DND-41 (cell line): ENCODE results near the gene DLG2.
"Not testable (repeated sequence)": the region's sequence is repeated elsewhere in the genome, so short reads cannot be mapped to it uniquely, and the experiment has no call there.

ENCODE experiments used
- ATAC-seq: fragments of 200-7000 bp; cut with Tn5 transposase; 3 replicates; pipeline ENCODE4 v1.9.1; 2021; ENCODE audit warnings: low read depth; ENCODE audit not compliant: insufficient read depth
- DNase-seq: peaks from one replicate; pipeline ENCODE4 v3.0.0-alpha.2; 2020
- H2AFZ ChIP-seq: 2 replicates; pipeline ENCODE4 v1.6.0; 2012; ENCODE audit warnings: low read depth, low read length
- H3K27ac ChIP-seq: 2 replicates; pipeline ENCODE4 v1.5.1; 2012; ENCODE audit warnings: low read length, inconsistent platforms
- H3K27me3 ChIP-seq: fragments of 200-600 bp; sonication (generic); 2 replicates; pipeline ENCODE4 v1.6.0; 2012; ENCODE audit warnings: low read length, mild to moderate bottlenecking, inconsistent platforms; ENCODE audit not compliant: insufficient read depth, poor library complexity
- H3K36me3 ChIP-seq: 2 replicates; pipeline ENCODE4 v1.5.1; 2012; ENCODE audit warnings: low read length, inconsistent platforms; ENCODE audit not compliant: insufficient read depth
- H3K4me1 ChIP-seq: 2 replicates; pipeline ENCODE4 v1.5.1; 2012; ENCODE audit warnings: mild to moderate bottlenecking, low read length; ENCODE audit not compliant: insufficient read depth
- H3K4me2 ChIP-seq: 2 replicates; pipeline ENCODE4 v1.6.0; 2012; ENCODE audit warnings: mild to moderate bottlenecking, moderate library complexity, low read length, inconsistent platforms; ENCODE audit not compliant: insufficient read depth
- H3K4me3 ChIP-seq, 2 experiments: fragments of 200-600 bp in 1 of 2; shearing (Covaris generic) in 1 of 2; 2 replicates each; pipeline ENCODE4 v1.5.1; 2012 to 2016; ENCODE audit warnings: inconsistent platforms in 2 of 2, low read length in 2 of 2, mild to moderate bottlenecking in 2 of 2, low read depth in 1 of 2, moderate library complexity in 1 of 2
- H3K79me2 ChIP-seq: 2 replicates; pipeline ENCODE4 v1.6.0; 2012; ENCODE audit warnings: low read length, inconsistent platforms; ENCODE audit not compliant: insufficient read depth
- H3K9ac ChIP-seq: 2 replicates; pipeline ENCODE4 v1.6.0; 2012; ENCODE audit warnings: low read depth, mild to moderate bottlenecking, inconsistent platforms, low read length, moderate library complexity
- H3K9me3 ChIP-seq: 2 replicates; pipeline ENCODE4 v1.5.1; 2012; ENCODE audit warnings: low read length, moderate library complexity, mild to moderate bottlenecking, inconsistent platforms; ENCODE audit not compliant: insufficient read depth, severe bottlenecking
- H4K20me1 ChIP-seq: 2 replicates; pipeline ENCODE4 v1.6.0; 2012; ENCODE audit warnings: low read length; ENCODE audit not compliant: insufficient read depth
- CTCF ChIP-seq: IDR thresholded peaks from 2 replicates; pipeline ENCODE4 v1.5.1; 2012; ENCODE audit warnings: borderline replicate concordance, low read length, moderate library complexity, mild to moderate bottlenecking; ENCODE audit not compliant: poor library complexity, severe bottlenecking; ENCODE audit errors: extremely low read depth
- EZH2 ChIP-seq: IDR thresholded peaks from 3 replicates; pipeline ENCODE4 v1.6.1; 2012; ENCODE audit warnings: borderline replicate concordance, low read depth, mild to moderate bottlenecking, moderate library complexity, low read length, inconsistent platforms; ENCODE audit not compliant: severe bottlenecking

Gene DLG2

GRCh38 chr11:84788220-84788619 lies 838.9 kb downstream of the DLG2 start:
- Histone ChIP-seq H3K36me3 (no peaks in the 10 kb centered on the region), H3K9me3 (no peaks in the 10 kb centered on the region), H3K4me3 (no peak overlapping the region), H2AFZ (no peak overlapping the region), H3K27ac (no peak overlapping the region), H3K27me3 (no peaks in the 10 kb centered on the region), H3K79me2 (no peaks in the 10 kb centered on the region), H3K4me2 (no peak overlapping the region), H3K9ac (no peak overlapping the region), H3K4me1 (no peaks in the 10 kb centered on the region), H4K20me1 (no peaks in the 10 kb centered on the region)
- DNase-seq: no peak
- ATAC-seq: no peak
- no peak for TF ChIP-seq CTCF
- TF ChIP-seq EZH2: no peak

GRCh38 chr11:84784158-84784557 lies 843.0 kb downstream of the DLG2 start:
- not testable (repeated sequence) for DNase-seq, H3K4me1 ChIP-seq, H3K4me3 ChIP-seq, H3K9me3 ChIP-seq, ATAC-seq, H3K79me2 ChIP-seq, H3K4me2 ChIP-seq, H3K9ac ChIP-seq, H2AFZ ChIP-seq, H4K20me1 ChIP-seq, H3K27ac ChIP-seq, H3K27me3 ChIP-seq, H3K36me3 ChIP-seq

GRCh38 chr11:84780689-84781293 lies 846.4 kb downstream of the DLG2 start:
- H3K4me3 ChIP-seq: no peak overlapping the region
- no peaks in the 10 kb centered on the region for H3K27me3 ChIP-seq
- H3K27ac ChIP-seq: no peak overlapping the region
- H3K9ac ChIP-seq: no peak overlapping the region
- no peak for DNase-seq
- H2AFZ ChIP-seq: no peak overlapping the region
- ATAC-seq: no peak
- H3K4me1 ChIP-seq: no peaks in the 10 kb centered on the region
- H3K79me2 ChIP-seq: no peaks in the 10 kb centered on the region
- no peaks in the 10 kb centered on the region for H3K36me3 ChIP-seq
- no peaks in the 10 kb centered on the region for H4K20me1 ChIP-seq
- no peaks in the 10 kb centered on the region for H3K9me3 ChIP-seq
- TF ChIP-seq CTCF (peak; percentile 43), EZH2 (no peak)
- H3K4me2 ChIP-seq: no peak overlapping the region

GRCh38 chr11:84775503-84775902 lies 851.6 kb downstream of the DLG2 start:
- no peaks in the 10 kb centered on the region for H4K20me1 ChIP-seq
- H3K36me3 ChIP-seq: no peaks in the 10 kb centered on the region
- H3K79me2 ChIP-seq: no peaks in the 10 kb centered on the region
- H3K27ac ChIP-seq: no peak overlapping the region
- H3K27me3 ChIP-seq: no peaks in the 10 kb centered on the region
- no peak overlapping the region for H3K4me2 ChIP-seq
- no peaks in the 10 kb centered on the region for H3K4me1 ChIP-seq
- H3K9me3 ChIP-seq: no peaks in the 10 kb centered on the region
- DNase-seq (no peak), ATAC-seq (no peak)
- TF ChIP-seq CTCF (no peak), EZH2 (no peak)
- H2AFZ ChIP-seq: no peak overlapping the region
- no peak overlapping the region for H3K4me3 ChIP-seq
- H3K9ac ChIP-seq: no peak overlapping the region
